Right lobe of liver (tissue), 4 donors: ENCODE data around the gene PXYLP1.

Experiments
- POLR2A ChIP-seq: fragments of 450-650 bp; IDR thresholded peaks from one replicate; pipeline ENCODE4 v1.6.1; 2017; ENCODE audit warnings: antibody characterized with exemption, mild to moderate bottlenecking
- TF ChIP-seq, protein P1 (sequence below), 4 donors: fragments of 200-600 bp in 3 of 4; fragments of 450-650 bp in 1 of 4; IDR thresholded peaks; one replicate each; pipeline versions ENCODE4 v1.5.1 to v1.8.0; 2016 to 2022; ENCODE audit warnings: antibody characterized with exemption in 4 of 4, mild to moderate bottlenecking in 2 of 4
- donor health status: DM: no; HTN: no; CAD: no.
- donor health status: DM: no; HTN: no; CAD: no.
- donor health status: DM: no; HTN: yes; CAD: no.

DNA sequence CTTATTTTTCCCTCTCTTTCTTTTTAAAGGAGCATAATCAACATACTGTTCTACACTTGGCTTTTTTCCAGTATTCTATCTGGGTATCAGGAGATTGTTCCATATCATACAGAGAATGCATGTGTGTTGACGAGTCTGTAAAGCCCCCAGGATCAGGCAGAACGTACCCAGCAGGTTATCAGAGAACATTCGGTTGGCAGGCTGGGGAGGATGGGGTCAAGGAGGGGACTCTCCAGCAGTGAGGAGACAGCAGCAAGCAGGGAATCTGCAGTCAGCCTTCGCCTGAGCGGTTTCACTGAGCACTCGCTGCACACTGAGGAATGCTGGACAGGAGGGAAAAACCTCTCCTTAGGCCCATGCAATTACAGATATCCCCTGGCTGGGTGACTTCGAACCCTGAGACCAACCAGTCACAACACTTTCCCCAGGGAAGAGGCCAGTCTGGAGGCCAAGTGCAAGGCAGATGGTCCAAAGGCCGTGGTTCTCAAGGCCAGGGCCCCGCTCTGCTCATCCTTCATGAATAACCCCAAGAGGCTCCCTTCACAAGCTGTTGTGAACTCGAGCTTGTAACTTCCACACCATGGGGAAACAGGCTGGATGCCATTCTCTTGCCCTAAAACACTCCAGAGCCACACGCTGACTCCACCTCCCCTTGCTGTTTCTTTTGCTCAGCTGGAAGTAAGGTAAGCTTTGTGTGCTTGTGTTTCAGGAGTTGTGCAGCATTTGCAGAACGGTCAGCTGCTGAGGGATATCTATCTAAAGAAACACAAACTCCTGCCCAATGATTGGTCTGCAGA is 60.1 kb downstream of the PXYLP1 start:
- TF ChIP-seq, protein P1, sequence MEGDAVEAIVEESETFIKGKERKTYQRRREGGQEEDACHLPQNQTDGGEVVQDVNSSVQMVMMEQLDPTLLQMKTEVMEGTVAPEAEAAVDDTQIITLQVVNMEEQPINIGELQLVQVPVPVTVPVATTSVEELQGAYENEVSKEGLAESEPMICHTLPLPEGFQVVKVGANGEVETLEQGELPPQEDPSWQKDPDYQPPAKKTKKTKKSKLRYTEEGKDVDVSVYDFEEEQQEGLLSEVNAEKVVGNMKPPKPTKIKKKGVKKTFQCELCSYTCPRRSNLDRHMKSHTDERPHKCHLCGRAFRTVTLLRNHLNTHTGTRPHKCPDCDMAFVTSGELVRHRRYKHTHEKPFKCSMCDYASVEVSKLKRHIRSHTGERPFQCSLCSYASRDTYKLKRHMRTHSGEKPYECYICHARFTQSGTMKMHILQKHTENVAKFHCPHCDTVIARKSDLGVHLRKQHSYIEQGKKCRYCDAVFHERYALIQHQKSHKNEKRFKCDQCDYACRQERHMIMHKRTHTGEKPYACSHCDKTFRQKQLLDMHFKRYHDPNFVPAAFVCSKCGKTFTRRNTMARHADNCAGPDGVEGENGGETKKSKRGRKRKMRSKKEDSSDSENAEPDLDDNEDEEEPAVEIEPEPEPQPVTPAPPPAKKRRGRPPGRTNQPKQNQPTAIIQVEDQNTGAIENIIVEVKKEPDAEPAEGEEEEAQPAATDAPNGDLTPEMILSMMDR (IDR thresholded peaks at IDR 0.05): no peak
- TF ChIP-seq POLR2A: no peak
